Measurements from ENCODE around the gene CAMKK2. TPM values are rescaled to one million over a fixed set of nuclear protein-coding genes. Genes with fewer than 3 reads are reported as not detected.
"Not testable (repeated sequence)": the region's sequence is repeated elsewhere in the genome, so short reads cannot be mapped to it uniquely, and the experiment has no call there.

CAMKK2 gene
- total RNA-seq, 4 donors from 2014 or later: 18.4 to 25.8 (median 25.0) TPM

- H3K27me3 ChIP-seq: no peaks in the 10 kb centered on the region
- DNase-seq (ENCODE audit: low spot score in 2 of 2): no peak
- H3K27ac ChIP-seq: no peak overlapping the region
- no peaks in the 10 kb centered on the region for H3K4me1 ChIP-seq
- 77% methylated on average over 11 of the region's 14 CpGs for WGBS
- no peaks in the 10 kb centered on the region for H3K9me3 ChIP-seq
- TF ChIP-seq CTCF (IDR thresholded peaks at IDR 0.05) (no peak), POLR2A (IDR thresholded peaks at IDR 0.05) (no peak), EP300 (IDR thresholded peaks at IDR 0.05) (no peak), POLR2AphosphoS5 (IDR thresholded peaks at IDR 0.05) (no peak)
- peaks cover 45% of the 10 kb centered on the region for H3K36me3 ChIP-seq
- no peak overlapping the region for H3K4me3 ChIP-seq
Observed at GRCh38 chr12:121232977-121233627, 63.4 kb downstream of the CAMKK2 start.

- TF ChIP-seq POLR2A (IDR thresholded peaks at IDR 0.05) (no peak), POLR2AphosphoS5 (IDR thresholded peaks at IDR 0.05) (no peak), CTCF (IDR thresholded peaks at IDR 0.05) (no peak), EP300 (IDR thresholded peaks at IDR 0.05) (no peak)
Observed at GRCh38 chr12:121232163-121232562, 64.3 kb downstream of the CAMKK2 start.

GRCh38 chr12:121230538-121230907, 66.0 kb downstream of the CAMKK2 start:
- Histone ChIP-seq H3K36me3 (peaks cover 21% of the 10 kb centered on the region), H3K9me3 (no peaks in the 10 kb centered on the region), H3K27ac (no peak overlapping the region), H3K27me3 (no peaks in the 10 kb centered on the region), H3K4me1 (peaks cover 9% of the 10 kb centered on the region), H3K4me3 (no peak overlapping the region)
- TF ChIP-seq EP300 (IDR thresholded peaks at IDR 0.05): no peak
- no peak for TF ChIP-seq CTCF (IDR thresholded peaks at IDR 0.05)
- no peak for TF ChIP-seq POLR2A (IDR thresholded peaks at IDR 0.05)
- TF ChIP-seq POLR2AphosphoS5 (IDR thresholded peaks at IDR 0.05): no peak
- no peak for DNase-seq (ENCODE audit: low spot score in 2 of 2)
- WGBS: 83% methylated on average over 12 of the region's 12 CpGs

More at GRCh38 chr12:121232163-121232562, 64.3 kb downstream of the CAMKK2 start:
- H3K9me3 ChIP-seq: no peaks in the 10 kb centered on the region
- 82% methylated on average over 15 of the region's 16 CpGs for whole genome bisulfite sequencing
- H3K4me3 ChIP-seq: no peak overlapping the region
- peaks cover 35% of the 10 kb centered on the region for H3K36me3 ChIP-seq
- peaks cover 6% of the 10 kb centered on the region for H3K4me1 ChIP-seq
- H3K27me3 ChIP-seq: no peaks in the 10 kb centered on the region
- no peak for DNase-seq (ENCODE audit: low spot score in 2 of 2)
- no peak overlapping the region for H3K27ac ChIP-seq

- TF ChIP-seq CTCF (IDR thresholded peaks at IDR 0.05): peak; percentile 50 to 75
- not testable (repeated sequence) for H3K27me3 ChIP-seq, H3K4me3 ChIP-seq, H3K27ac ChIP-seq, H3K9me3 ChIP-seq, H3K4me1 ChIP-seq
- peak in 1 of 2 donors; percentile 85 for DNase-seq (ENCODE audit: low spot score in 2 of 2)
- peaks cover 20% of the 10 kb centered on the region for H3K36me3 ChIP-seq
- WGBS: 48% methylated on average over 18 of the region's 19 CpGs
Observed at GRCh38 chr12:121229826-121230537, 66.5 kb downstream of the CAMKK2 start.

- peaks cover 19% of the 10 kb centered on the region for H3K36me3 ChIP-seq
- H3K4me1 ChIP-seq: peaks cover 9% of the 10 kb centered on the region
- TF ChIP-seq POLR2A (IDR thresholded peaks at IDR 0.05): no peak
- TF ChIP-seq EP300 (IDR thresholded peaks at IDR 0.05): no peak
- TF ChIP-seq POLR2AphosphoS5 (IDR thresholded peaks at IDR 0.05): no peak
- no peak for TF ChIP-seq CTCF (IDR thresholded peaks at IDR 0.05)
- no peak overlapping the region for H3K27ac ChIP-seq
- 92% methylated on average over 19 of the region's 24 CpGs for WGBS
- H3K27me3 ChIP-seq: no peaks in the 10 kb centered on the region
- DNase-seq (ENCODE audit: low spot score in 2 of 2): no peak
- no peaks in the 10 kb centered on the region for H3K9me3 ChIP-seq
- H3K4me3 ChIP-seq: no peak overlapping the region
Observed at GRCh38 chr12:121228919-121229665, 67.4 kb downstream of the CAMKK2 start.

Measured in suprapubic skin (tissue), 4 donors.